CD14-positive monocyte (primary cell): ENCODE results near the gene SLFN13. TPM values are rescaled to one million over a fixed set of nuclear protein-coding genes. Genes with fewer than 3 reads are reported as not detected.

Source experiments
- DNase-seq, 3 donors: peaks; one replicate each; pipeline ENCODE4 v3.0.0-alpha.2; 2011 to 2022
- H2AFZ ChIP-seq: 2 replicates; pipeline ENCODE4 v1.6.0; 2012; ENCODE audit warnings: mild to moderate bottlenecking, low read depth, low read length, inconsistent platforms; ENCODE audit not compliant: insufficient read depth, poor library complexity, severe bottlenecking
- H3K27ac ChIP-seq, 2 donors: 1 replicate in 1 of 2; 2 replicates in 1 of 2; pipeline ENCODE4 v1.5.1; 2012 to 2013; ENCODE audit warnings: low read length in 2 of 2, control low read depth in 1 of 2, inconsistent platforms in 1 of 2, low read depth in 1 of 2, mild to moderate bottlenecking in 1 of 2
- H3K27me3 ChIP-seq, 2 donors: one replicate each; pipeline versions ENCODE4 v1.6.0 to v1.6.1; 2011 to 2013; ENCODE audit warnings: low read length in 2 of 2; ENCODE audit not compliant: control insufficient read depth in 2 of 2, insufficient read depth in 2 of 2
- H3K36me3 ChIP-seq, 2 donors: replicated peaks in 1 of 2; 1 replicate in 1 of 2; 2 replicates in 1 of 2; pipeline versions ENCODE4 v1.5.1 to v1.6.1; 2012 to 2013; ENCODE audit warnings: low read length in 2 of 2, control low read depth in 1 of 2, inconsistent platforms in 1 of 2, mild to moderate bottlenecking in 1 of 2; ENCODE audit not compliant: insufficient read depth in 2 of 2, control insufficient read depth in 1 of 2
- H3K4me1 ChIP-seq, 2 donors: 1 replicate in 1 of 2; 2 replicates in 1 of 2; pipeline versions ENCODE4 v1.5.1 to v1.6.1; 2012 to 2013; ENCODE audit warnings: low read length in 2 of 2, control low read depth in 1 of 2, inconsistent platforms in 1 of 2, mild to moderate bottlenecking in 1 of 2, moderate library complexity in 1 of 2; ENCODE audit not compliant: insufficient read depth in 2 of 2, control insufficient read depth in 1 of 2
- H3K4me2 ChIP-seq: replicated peaks from 2 replicates; pipeline ENCODE3; 2012; ENCODE audit warnings: low read length, moderate library complexity, mild to moderate bottlenecking; ENCODE audit not compliant: poor library complexity, severe bottlenecking; ENCODE audit errors: extremely low read depth
- H3K4me3 ChIP-seq, 3 experiments: fragments of 200-600 bp in 1 of 3; sonication (generic) in 1 of 3; replicated peaks in 1 of 3; 1 replicate in 2 of 3; 2 replicates in 1 of 3; pipeline ENCODE4 v1.5.1; 2011 to 2013; ENCODE audit warnings: low read length in 3 of 3, mild to moderate bottlenecking in 3 of 3, control low read depth in 2 of 3, low read depth in 2 of 3, inconsistent platforms in 1 of 3, moderate library complexity in 1 of 3
- H3K79me2 ChIP-seq: 2 replicates; pipeline ENCODE4 v1.6.0; 2012; ENCODE audit warnings: mild to moderate bottlenecking, control low read depth, inconsistent platforms, low read length, moderate library complexity; ENCODE audit not compliant: insufficient read depth
- H3K9ac ChIP-seq: 2 replicates; pipeline ENCODE4 v1.6.0; 2017; ENCODE audit warnings: low read length, mild to moderate bottlenecking; ENCODE audit not compliant: insufficient read depth, poor library complexity, severe bottlenecking
- H3K9me3 ChIP-seq, 2 donors: replicated peaks in 1 of 2; 1 replicate in 1 of 2; 2 replicates in 1 of 2; pipeline versions ENCODE4 v1.5.1 to v1.6.1; 2012 to 2013; ENCODE audit warnings: low read length in 2 of 2, control low read depth in 1 of 2; ENCODE audit not compliant: control insufficient read depth in 1 of 2, insufficient read depth in 1 of 2
- H4K20me1 ChIP-seq: 2 replicates; pipeline ENCODE4 v1.6.0; 2012; ENCODE audit warnings: mild to moderate bottlenecking, low read length, control low read depth, moderate library complexity; ENCODE audit not compliant: insufficient read depth
- H3K27ac Mint-ChIP-seq, 7 donors: one replicate each; pipeline ENCODE4 v1.8.0; 2020; ENCODE audit warnings: mild to moderate bottlenecking in 7 of 7, mixed read lengths in 7 of 7, moderate library complexity in 6 of 7, inconsistent platforms in 2 of 7
- H3K27me3 Mint-ChIP-seq, 3 donors: one replicate each; pipeline ENCODE4 v1.8.0; 2021 to 2022; ENCODE audit warnings: low read depth in 3 of 3, mild to moderate bottlenecking in 3 of 3, mixed read lengths in 3 of 3, moderate library complexity in 3 of 3, inconsistent platforms in 1 of 3
- H3K36me3 Mint-ChIP-seq, 2 donors: one replicate each; pipeline ENCODE4 v1.8.0; 2020; ENCODE audit warnings: mixed read lengths in 2 of 2, inconsistent platforms in 1 of 2, mild to moderate bottlenecking in 1 of 2
- H3K4me1 Mint-ChIP-seq: one replicate; pipeline ENCODE4 v1.8.0; 2020; ENCODE audit warnings: mild to moderate bottlenecking, mixed read lengths
- H3K4me3 Mint-ChIP-seq, 2 donors: one replicate each; pipeline ENCODE4 v1.8.0; 2020; ENCODE audit warnings: mild to moderate bottlenecking in 2 of 2, mixed read lengths in 2 of 2, moderate library complexity in 1 of 2
- H3K9me3 Mint-ChIP-seq, 7 donors: one replicate each; pipeline ENCODE4 v1.8.0; 2020 to 2022; ENCODE audit warnings: mixed read lengths in 7 of 7, mild to moderate bottlenecking in 6 of 7, moderate library complexity in 6 of 7, inconsistent platforms in 2 of 7
- intact Hi-C, 2 donors: fragments of 100-400 bp; cut with micrococcal nuclease; formaldehyde crosslinking; loops; one replicate each; pipeline versions ENCODE4 v1.15.0 to v1.15.1; 2023
- polyA plus RNA-seq, 3 donors: library from polyadenylated mRNA; depleted of rRNA in 1 of 3; unstranded in 2 of 3; stranded (reverse) in 1 of 3; fragments of 300-500 nt in 2 of 3; fragments of >200 nt in 1 of 3; fragmentation: Illumina TruSeq in 2 of 3; gene quantifications; 1 replicate in 2 of 3; 2 replicates in 1 of 3; pipeline ENCODE4 v1.2.3, GENCODE V29; 2012 to 2021
- small RNA-seq: library from RNA; depleted of rRNA; stranded (forward); fragments of <200 nt; gene quantifications from one replicate; pipeline ENCODE3, GENCODE V24; 2012; ENCODE audit warnings: low read depth; ENCODE audit not compliant: insufficient read length
- TF ChIP-seq, protein P1 (sequence below): fragments of 200-600 bp; IDR thresholded peaks from one replicate; pipeline ENCODE4 v1.8.0; 2022; ENCODE audit warnings: antibody characterized with exemption, mild to moderate bottlenecking

The SLFN13 gene
- polyA plus RNA-seq, 3 donors = 1.8 to 3.0 (median 2.7) TPM

DNA sequence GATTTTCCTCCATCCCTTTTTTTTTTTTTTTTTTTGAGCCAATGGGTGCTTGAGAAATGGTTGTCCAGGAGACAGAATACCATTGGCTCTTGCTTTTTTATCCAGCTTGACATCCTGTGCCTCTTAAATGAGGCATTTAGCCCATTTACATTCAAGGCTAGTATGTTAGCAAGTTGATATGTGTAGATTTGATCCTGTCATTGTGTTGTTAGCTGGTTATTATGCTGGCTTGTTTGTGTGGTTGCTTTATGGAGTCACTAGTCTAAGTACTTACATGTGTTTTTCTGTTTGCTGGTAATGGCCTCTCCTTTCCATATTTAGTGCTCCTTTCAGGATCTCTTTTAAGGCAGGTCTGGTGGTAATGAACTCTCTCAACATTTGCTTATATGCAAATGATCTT lies 61.1 kb downstream of the SLFN13 start:
- intact Hi-C loops = no loop called here
- H3K4me1 ChIP-seq = peaks cover 21 to 32% of the 10 kb centered on the region in 2 donors
- TF ChIP-seq, protein P1, sequence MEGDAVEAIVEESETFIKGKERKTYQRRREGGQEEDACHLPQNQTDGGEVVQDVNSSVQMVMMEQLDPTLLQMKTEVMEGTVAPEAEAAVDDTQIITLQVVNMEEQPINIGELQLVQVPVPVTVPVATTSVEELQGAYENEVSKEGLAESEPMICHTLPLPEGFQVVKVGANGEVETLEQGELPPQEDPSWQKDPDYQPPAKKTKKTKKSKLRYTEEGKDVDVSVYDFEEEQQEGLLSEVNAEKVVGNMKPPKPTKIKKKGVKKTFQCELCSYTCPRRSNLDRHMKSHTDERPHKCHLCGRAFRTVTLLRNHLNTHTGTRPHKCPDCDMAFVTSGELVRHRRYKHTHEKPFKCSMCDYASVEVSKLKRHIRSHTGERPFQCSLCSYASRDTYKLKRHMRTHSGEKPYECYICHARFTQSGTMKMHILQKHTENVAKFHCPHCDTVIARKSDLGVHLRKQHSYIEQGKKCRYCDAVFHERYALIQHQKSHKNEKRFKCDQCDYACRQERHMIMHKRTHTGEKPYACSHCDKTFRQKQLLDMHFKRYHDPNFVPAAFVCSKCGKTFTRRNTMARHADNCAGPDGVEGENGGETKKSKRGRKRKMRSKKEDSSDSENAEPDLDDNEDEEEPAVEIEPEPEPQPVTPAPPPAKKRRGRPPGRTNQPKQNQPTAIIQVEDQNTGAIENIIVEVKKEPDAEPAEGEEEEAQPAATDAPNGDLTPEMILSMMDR = no peak
- no peaks in the 10 kb centered on the region for H4K20me1 ChIP-seq
- Mint-ChIP-seq H3K27ac (no peak overlapping the region), H3K9me3 (peaks cover 0 to 2% (median 0%) of the 10 kb centered on the region in 7 donors), H3K4me3 (no peak overlapping the region), H3K36me3 (no peaks in the 10 kb centered on the region), H3K4me1 (peaks cover 34% of the 10 kb centered on the region), H3K27me3 (peaks cover 0 to 3% (median 0%) of the 10 kb centered on the region in 3 donors)
- no peaks in the 10 kb centered on the region for H3K36me3 ChIP-seq
- H3K27ac ChIP-seq = no peak overlapping the region
- H3K27me3 ChIP-seq = no peaks in the 10 kb centered on the region
- H3K9me3 ChIP-seq = no peaks in the 10 kb centered on the region
- H3K4me2 ChIP-seq = no peak overlapping the region
- DNase-seq = no peak
- no peak overlapping the region for H3K4me3 ChIP-seq
- H3K79me2 ChIP-seq = no peaks in the 10 kb centered on the region
- H2AFZ ChIP-seq = no peak overlapping the region
- no peak overlapping the region for H3K9ac ChIP-seq

Small RNAs within 50 kb of the gene (small RNA-seq; reads per million reads assigned to genes)
- not detected for gene AC060766.5

Other genes starting within 250 kb of the SLFN13 start
- gene SLFN5, start 205.7 kb downstream of the SLFN13 start, polyA plus RNA-seq = 1 to 10 TPM; 2.9 to 8.8 (median 5.3) TPM
- 10 to 100 TPM; 34.3 to 46.8 (median 45.6) TPM for gene SLFN11, start 75.1 kb downstream of the SLFN13 start, polyA plus RNA-seq
- 10 to 100 TPM in 2 of 3 donors, 1 to 10 TPM in 1; 8.4 to 19.6 (median 14.5) TPM for gene SLFN12, start 16.3 kb downstream of the SLFN13 start, polyA plus RNA-seq
- gene SLFN12L, start 88.9 kb upstream of the SLFN13 start, polyA plus RNA-seq = under 1 TPM; 0.14 to 0.25 (median 0.24) TPM
- gene SLFN14, start 112.1 kb upstream of the SLFN13 start, polyA plus RNA-seq = under 1 TPM in 2 of 3 donors, not detected in 1; 0.11 to 0.12 TPM
- under 1 TPM; 0.08 to 0.72 (median 0.31) TPM for gene PEX12, start 129.8 kb upstream of the SLFN13 start, polyA plus RNA-seq
- gene AP2B1, start 138.6 kb upstream of the SLFN13 start, polyA plus RNA-seq = 10 to 100 TPM; 28.7 to 44.2 (median 29.4) TPM